ENCODE data around the gene GHDC. TPM values are rescaled to one million over a fixed set of nuclear protein-coding genes. Genes with fewer than 3 reads are reported as not detected.

The GHDC gene
- total and polyA plus RNA-seq, 2 of the 13 experiments (the other 11 are each of a cell fraction or from before 2014, with no cell fraction given) = 15.4 to 22.5 TPM

- TF ChIP-seq ZNF746 (CRISPR knock-in tag; IDR thresholded peaks at IDR 0.05) (0 out of 2 replicates have a peak, but pooled peaks have one; percentile 30), ZNF367 (CRISPR knock-in tag; IDR thresholded peaks at IDR 0.05; ENCODE audit: borderline replicate concordance) (peak; percentile 60; the same call in 1 of the 2 replicates), ZFP82 (CRISPR knock-in tag; IDR thresholded peaks at IDR 0.05; ENCODE audit: borderline replicate concordance) (no peak; the same call in 1 of the 2 replicates), CEBPZ (IDR thresholded peaks at IDR 0.05; ENCODE audit: low read length) (no peak), CHD2 (IDR thresholded peaks at IDR 0.05; ENCODE audit: low read depth, low read length) (no peak), CHCHD3 (CRISPR knock-in tag; IDR thresholded peaks at IDR 0.05) (0 out of 2 replicates have a peak, but pooled peaks have one; percentile 72), GFI1 (CRISPR knock-in tag; IDR thresholded peaks at IDR 0.05; ENCODE audit: borderline replicate concordance) (peak; percentile 60; the same call in 1 of the 2 replicates), PCBP1 (IDR thresholded peaks at IDR 0.05; ENCODE audit: borderline replicate concordance, low read depth, low read length) (0 out of 2 replicates have a peak, but pooled peaks have one; percentile 48), MIER3 (CRISPR knock-in tag; IDR thresholded peaks at IDR 0.05; ENCODE audit: borderline replicate concordance) (no peak), ZNF749 (CRISPR knock-in tag; IDR thresholded peaks at IDR 0.05; ENCODE audit: borderline replicate concordance) (peak; percentile 96; the same call in 1 of the 2 replicates), FOXP1 (IDR thresholded peaks at IDR 0.05) (no peak), FOXP1 (CRISPR knock-in tag; IDR thresholded peaks at IDR 0.05) (no peak), REPIN1 (CRISPR knock-in tag; IDR thresholded peaks at IDR 0.05; ENCODE audit: borderline replicate concordance, low read depth) (peak; percentile 35; the same call in 1 of the 2 replicates), MYPOP (CRISPR knock-in tag; IDR thresholded peaks at IDR 0.05) (peak; percentile 70; the same call in 1 of the 2 replicates), AKAP8 (CRISPR knock-in tag; IDR thresholded peaks at IDR 0.05) (no peak), SOX13 (IDR thresholded peaks at IDR 0.05) (no peak), SOX13 (CRISPR knock-in tag; conservative IDR thresholded peaks at IDR 0.05 in 1 of 2, IDR thresholded peaks at IDR 0.05 in 1 of 2) (peak in 1 of 2 experiments; percentile 34; a peak in 2 of 4 replicates), HES4 (CRISPR knock-in tag; IDR thresholded peaks at IDR 0.05; ENCODE audit: borderline replicate concordance) (peak; percentile 96), DMTF1 (CRISPR knock-in tag; IDR thresholded peaks at IDR 0.05) (no peak), ZUFSP (CRISPR knock-in tag; IDR thresholded peaks at IDR 0.05; ENCODE audit: borderline replicate concordance) (no peak)
These were observed 10.3 kb downstream of the GHDC start (continued) for GRCh38 chr17:42183741-42184711.
